D341Med (cell line): ENCODE measurements around the gene PRSS23.
"Not testable (repeated sequence)": the region's sequence is repeated elsewhere in the genome, so short reads cannot be mapped to it uniquely, and the experiment has no call there.

ENCODE experiments used
- DNase-seq: peaks from one replicate; pipeline ENCODE4 v3.0.0; 2012; ENCODE audit warnings: low spot score

Gene PRSS23

DNA sequence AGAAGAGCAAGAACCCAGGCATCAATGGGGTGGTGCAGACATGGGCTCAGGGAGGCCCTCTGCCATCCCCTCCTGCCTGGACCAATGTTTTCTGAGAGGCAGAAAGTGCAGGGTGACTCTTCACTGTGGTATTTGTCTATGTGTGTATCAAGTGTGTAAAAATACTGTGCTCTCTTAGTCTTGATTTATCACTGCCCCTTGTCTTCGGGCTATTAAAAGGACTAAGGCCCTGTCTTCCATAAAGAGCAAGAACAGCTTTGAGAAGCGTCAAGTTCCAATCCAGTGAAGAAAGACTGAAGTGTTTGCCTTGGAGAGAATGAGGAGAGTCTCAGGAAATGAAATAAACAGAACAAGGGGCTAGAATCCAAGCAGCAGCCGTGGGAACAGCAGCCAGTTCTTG, 14.4 kb downstream of the PRSS23 start:
- no peak for DNase-seq

DNA sequence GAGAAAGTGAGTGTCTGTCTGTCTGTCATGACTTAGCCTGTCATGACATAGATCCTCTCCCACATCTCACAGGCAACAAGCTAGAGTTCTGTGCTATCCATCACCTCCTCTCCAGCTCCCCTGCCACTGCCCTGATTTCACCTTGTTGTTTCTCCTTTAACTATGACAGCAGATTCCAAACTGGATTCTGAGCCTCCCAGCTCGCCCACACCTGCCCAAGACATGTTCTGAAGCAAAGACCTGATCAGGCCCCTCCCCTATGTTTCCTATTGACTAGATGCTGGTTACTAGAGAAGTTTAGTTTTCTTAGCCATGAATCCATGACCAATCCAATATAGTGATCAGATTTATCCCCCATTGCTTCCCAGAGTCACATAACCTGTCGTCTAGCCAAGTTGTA, 15.4 kb downstream of the PRSS23 start:
- DNase-seq, result no peak

DNA sequence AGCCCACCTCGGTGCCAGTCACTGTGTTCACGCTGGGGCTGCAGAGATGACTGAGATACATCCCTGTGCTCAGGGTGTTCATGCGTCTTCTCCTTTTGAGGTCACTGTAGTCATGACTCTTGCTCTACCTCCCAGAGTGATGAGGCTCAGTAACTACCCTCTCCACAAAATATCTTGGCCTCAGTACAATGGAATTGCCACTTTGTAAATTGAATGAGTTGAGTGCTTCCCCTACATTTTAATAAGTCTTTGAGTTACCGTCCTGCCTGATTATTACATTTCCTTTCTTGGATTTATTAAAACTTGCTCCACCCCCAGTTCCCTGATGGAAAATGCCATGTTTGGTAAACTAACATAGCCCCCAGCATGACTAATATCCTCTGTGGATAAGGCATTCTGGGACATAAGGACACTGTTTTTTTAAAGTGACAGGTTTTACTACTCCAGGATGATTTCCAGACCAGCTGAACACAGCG, 15.9 kb downstream of the PRSS23 start:
- no peak for DNase-seq

DNA sequence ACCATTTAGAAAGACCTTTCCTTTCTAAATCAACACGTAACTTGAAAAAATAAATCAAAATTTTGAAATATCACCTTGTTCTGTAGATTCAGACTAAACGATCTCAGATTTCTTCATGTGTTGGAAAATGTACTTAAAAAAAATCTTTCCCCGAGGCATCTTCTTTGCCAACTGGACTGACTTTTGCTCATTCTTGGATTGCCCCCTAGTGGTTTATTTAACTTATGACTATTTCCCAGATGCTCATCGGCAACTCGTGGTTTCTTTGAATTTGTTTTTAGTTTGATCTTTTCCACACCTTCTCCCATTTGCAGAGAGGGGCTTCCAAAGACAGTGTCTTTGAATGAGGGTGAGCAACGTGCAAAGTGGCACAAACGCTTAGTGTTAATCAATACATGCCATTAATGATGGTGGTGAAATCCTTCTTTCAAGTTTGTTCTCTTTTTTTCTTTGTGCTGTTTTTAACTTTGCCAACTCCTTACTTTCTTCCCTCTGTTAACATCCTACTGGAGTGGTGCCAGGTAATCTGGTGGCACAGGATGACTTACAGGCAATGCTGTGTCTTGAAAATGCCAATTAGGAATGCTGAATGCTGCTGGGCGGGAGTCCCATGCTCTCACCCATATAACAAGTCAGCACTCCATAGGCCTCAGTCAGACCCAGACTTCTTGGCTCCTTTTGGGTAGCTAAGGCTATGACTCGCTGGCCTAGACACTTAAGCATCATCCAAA, 18.3 kb downstream of the PRSS23 start:
- peak; percentile 60 for DNase-seq

DNA sequence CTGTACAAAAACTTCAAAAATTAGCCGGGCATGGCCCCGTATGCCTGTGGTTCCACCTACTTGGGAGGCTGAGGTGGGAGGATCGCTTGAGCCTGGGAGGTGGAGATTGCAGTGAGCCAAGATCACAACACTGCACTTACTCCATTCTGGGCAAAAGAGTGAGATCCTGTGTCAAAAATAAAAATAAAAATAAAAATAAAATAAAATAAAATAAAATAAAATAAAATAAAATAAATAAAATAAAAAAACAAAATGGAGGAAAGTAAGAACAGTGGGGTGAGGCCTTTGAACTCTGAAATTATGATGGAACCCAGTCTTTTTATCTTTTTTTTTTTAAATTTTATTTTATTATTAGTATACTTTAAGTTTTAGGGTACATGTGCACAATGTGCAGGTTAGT, 23.8 kb downstream of the PRSS23 start:
- not testable (repeated sequence) for DNase-seq

DNA sequence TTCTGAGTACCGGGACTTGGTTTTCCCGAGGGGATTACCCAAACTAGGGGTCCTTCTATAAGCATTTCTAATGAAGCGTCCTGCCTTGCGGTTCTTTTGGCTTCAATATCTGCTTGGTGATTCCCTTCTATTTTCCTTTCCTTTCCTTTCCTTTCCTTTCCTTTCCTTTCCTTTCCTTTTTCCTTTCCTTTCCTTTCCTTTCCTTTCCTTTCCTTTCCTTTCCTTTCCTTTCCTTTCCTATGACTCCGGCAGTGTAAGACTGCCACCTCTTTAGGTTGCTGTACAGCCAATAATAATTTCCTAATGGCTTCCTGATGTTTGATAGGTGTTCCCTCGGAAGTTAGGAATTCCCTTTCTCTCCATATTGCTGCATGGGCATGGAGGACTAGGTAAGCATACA, 34.0 kb downstream of the PRSS23 start:
- DNase-seq, result not testable (repeated sequence)

DNA sequence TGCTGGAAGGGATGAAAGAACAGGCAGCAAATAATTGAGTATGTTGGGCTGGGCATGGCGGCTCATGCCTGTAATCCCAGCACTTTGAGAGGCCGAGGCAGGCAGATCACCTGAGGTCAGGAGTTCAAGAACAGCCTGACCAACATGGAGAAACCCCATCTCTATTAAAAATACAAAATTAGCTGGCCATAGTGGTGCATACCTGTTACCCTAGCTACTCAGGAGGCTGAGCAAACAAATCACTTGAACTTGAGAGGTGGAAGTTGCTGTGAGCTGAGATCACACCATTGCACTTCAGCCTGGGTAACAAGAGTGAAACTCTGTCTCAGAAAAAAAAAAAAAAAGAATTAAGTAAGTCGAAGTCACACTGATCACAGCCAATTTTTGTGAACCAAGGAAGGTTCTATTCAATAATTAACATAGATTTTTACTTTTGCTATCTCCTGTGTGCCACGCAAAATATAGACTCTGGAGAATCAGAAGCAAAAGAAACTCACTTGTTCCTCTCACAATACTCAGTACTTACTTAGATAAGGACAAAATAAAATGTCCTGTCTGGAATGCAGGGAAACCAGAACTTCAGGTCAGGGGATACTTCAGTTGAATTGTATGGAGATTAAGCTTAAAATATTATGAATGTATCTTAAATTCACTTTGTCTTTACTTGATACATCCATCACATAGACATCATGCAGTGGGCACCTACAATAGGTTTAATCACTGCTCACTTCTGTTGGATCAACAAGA, 44.6 kb downstream of the PRSS23 start:
- not testable (repeated sequence) for DNase-seq

DNA sequence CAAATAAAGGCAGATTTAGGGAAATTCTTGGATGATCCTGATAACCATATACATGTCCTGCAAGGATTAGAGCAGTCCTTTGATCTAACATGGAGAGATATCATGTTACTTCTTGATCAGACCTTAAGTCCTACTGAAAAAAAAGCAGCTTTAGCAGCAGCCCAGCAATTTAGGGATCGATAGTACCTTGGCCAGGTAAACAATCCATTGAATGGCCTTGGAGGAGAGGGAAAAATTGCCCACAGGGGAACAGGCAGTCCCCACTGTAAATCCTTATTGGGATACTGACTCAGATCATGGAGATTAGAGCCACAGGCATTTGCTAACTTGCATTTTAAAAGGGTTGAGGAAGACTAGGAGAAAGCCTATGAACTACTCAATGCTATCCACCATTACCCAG, 47.8 kb downstream of the PRSS23 start:
- no peak for DNase-seq

DNA sequence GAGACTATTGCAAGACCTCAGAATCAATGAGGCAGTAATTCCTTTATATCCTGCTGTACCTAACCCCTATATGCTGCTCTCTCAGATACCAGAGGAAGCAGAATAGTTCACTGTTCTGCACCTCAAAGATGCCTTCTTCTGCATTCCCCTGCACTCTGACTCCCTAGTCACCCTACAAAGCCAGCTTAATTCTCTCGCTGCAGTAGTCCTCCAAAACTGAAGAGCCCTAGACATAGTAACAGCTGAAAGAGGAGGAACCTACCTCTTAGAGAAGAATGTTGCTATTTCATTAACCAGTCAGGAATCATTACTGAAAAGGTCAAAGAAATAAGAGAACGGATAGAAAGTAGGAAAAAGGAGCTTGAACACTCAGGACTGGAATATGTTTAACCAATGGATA, 49.3 kb downstream of the PRSS23 start:
- no peak for DNase-seq
